Ovary (tissue), 3 donors: Measurements from ENCODE around the gene RBM46.

Experiments used
- CTCF ChIP-seq, 3 donors: fragments of 450-650 bp in 2 of 3; fragments of 200-600 bp in 1 of 3; IDR thresholded peaks; one replicate each; pipeline versions ENCODE4 v1.5.1 to v1.8.0; 2016 to 2022; ENCODE audit warnings: antibody characterized with exemption in 3 of 3, mild to moderate bottlenecking in 1 of 3
- EP300 ChIP-seq: sonication (generic); formaldehyde crosslinking; IDR thresholded peaks from one replicate; pipeline ENCODE4 v1.6.1; 2017; ENCODE audit warnings: antibody characterized with exemption
- POLR2A ChIP-seq: fragments of 450-650 bp; IDR thresholded peaks from one replicate; pipeline ENCODE4 v1.6.1; 2017; ENCODE audit warnings: antibody characterized with exemption, mild to moderate bottlenecking, moderate library complexity
- donor health status: DM: no; HTN: no; CAD: no.

GRCh38 chr4:154778264-154778663 is 2.8 kb upstream of the RBM46 start:
- TF ChIP-seq CTCF (IDR thresholded peaks at IDR 0.05) (no peak), EP300 (no peak), POLR2A (no peak)
